ENCODE data around the gene PRCP.
"Not testable (repeated sequence)": the region's sequence is repeated elsewhere in the genome, so short reads cannot be mapped to it uniquely, and the experiment has no call there.

The PRCP gene

DNA sequence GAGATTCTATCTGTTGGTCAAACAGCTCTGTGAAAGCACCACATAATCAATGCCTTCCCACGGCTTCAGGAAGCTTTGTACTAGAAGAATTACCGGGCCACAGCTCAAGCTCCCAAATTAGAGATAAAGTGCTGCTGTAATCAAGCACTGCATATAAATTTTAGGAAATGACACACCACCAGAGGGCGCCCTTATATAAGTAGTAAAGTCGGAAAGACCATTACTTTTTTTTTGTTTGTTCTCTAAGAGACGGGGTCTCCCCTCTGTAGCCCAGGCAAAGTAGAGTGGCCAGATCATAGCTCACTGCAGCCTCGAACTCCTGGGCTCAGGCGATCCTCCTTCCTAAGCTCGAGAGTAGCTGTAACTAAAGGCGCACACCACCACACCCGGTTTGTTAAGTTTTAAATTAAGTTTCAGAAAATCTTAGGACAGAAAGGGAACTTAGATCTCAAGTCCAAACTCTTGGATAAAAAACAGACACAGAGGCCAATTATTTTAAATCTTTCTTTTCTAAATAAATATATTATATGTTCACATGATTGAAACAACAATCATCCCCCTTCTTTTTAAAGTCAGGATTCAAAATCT is 32.6 kb downstream of the PRCP start:
- DNase-seq = peak; percentile 71

- DNase-seq = no peak
These were observed 34.4 kb downstream of the PRCP start for GRCh38 chr11:82865841-82866240.

DNA sequence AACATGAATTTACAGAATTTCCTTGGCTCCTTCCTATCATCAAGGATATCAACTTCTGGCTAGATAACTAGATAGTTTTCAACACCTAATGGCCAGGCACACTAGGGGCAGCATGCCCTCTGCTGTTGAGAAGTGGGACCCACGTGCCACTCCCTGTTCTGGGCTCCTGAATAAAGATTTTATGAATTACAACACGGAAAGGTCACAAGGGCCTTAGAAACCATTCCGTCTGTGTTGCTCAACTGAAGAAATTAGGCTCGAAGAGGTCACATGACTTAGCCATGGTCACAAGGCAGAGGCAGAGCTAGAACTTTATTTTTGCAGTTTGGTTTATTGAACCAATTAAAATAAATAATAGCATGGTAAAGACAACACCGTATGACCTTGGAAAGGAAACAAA is 36.0 kb downstream of the PRCP start:
- peak; percentile 89 for DNase-seq

GRCh38 chr11:82863209-82863608 is 37.0 kb downstream of the PRCP start:
- DNase-seq = no peak

DNA sequence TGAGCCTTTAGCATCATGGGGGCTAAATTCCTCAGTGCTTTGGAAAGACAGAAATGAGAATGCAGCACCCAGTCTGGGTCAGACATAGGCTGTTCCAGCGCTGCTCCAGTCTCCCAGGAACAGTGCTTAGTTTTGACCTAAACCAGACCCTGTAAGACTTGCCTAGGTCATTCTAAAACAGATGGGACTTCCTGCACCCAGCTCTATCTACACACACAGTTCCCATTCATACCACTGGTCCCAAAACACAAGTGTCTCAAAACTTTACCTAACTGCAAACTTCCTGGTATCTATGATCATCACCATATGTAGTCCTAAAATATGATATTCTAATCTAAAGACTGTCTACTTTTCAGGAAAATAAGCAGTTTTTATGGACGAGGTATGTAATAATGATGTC is 37.9 kb downstream of the PRCP start:
- DNase-seq = no peak

DNA sequence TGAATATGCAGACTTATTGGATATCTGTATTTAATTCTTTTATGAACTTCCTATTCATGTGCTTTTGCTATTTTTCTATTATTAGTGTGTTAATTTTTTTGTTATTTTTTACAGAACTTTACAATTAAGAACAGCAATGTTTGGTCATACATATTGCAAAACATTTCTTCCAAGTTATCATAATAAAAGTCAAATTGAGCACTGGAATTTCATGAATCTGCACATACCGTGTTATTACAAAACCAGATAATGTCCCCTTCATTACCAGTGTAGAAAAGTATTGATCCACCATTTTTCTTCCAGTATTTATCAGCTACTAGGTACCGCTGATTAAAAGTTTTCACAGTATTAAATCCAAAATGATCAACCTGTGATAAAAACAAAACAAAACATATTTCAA is 40.5 kb downstream of the PRCP start:
- DNase-seq = no peak

GRCh38 chr11:82858556-82859091 is 41.6 kb downstream of the PRCP start:
- DNase-seq = no peak

DNA sequence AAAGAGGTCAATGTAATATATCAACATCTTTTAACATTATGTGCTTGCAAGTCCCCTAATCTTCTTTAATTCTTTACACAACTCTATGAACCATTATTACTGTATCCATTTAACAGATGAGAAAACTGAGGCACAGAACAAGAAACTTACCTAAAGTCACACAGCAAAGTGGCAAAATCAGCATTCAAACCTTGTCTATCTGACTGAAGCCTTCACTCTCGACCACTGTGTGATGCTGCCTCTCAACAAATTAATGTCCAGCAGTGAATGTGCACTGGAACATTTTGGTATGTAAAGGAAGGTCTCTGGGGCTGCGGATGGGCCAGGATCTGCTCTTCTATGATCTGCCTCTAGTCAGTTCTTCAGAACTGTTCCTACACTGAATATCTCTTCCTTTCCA is 42.1 kb downstream of the PRCP start:
- DNase-seq = no peak

DNA sequence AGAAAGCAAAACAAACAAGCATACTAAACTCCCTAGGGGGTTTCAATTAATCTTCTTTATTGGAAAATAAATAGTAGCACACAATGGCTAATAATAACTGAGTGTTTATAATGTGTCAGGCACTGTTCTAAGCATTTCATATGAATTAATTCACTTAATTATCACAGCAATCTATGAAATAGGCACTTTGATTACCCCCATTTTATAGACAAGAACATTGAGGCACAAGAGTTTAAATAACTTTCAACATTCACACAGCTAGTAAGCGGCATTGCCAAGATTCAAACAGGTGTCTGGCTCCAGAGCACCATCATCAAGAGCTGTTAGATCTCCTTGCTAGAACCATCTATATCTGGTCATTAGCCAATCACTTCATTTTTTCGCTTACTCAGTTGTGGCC is 43.1 kb downstream of the PRCP start:
- no peak for DNase-seq

DNA sequence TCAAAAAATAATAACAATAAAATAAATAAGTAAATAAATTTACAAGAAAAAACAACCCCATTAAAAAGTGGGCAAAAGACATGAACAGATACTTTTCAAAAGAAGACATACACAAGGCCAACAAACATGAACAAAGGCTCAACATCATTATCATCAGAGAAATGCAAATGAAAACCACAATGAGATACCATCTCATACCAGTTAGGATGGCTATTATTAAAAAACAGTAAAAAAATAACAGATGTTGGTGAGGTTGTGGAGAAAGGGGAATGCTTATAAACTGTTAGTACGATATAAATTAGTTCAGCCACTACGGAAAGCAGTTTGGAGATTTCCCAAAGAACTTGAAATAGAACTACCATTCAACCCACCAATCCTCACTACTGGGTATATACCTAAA is 44.6 kb downstream of the PRCP start:
- DNase-seq = no peak

- not testable (repeated sequence) for DNase-seq
These were observed 45.3 kb downstream of the PRCP start for GRCh38 chr11:82854916-82855315.

GRCh38 chr11:82854242-82854641 is 46.0 kb downstream of the PRCP start:
- DNase-seq = no peak

- DNase-seq = no peak
These were observed 51.4 kb downstream of the PRCP start for GRCh38 chr11:82848829-82849228.

DNA sequence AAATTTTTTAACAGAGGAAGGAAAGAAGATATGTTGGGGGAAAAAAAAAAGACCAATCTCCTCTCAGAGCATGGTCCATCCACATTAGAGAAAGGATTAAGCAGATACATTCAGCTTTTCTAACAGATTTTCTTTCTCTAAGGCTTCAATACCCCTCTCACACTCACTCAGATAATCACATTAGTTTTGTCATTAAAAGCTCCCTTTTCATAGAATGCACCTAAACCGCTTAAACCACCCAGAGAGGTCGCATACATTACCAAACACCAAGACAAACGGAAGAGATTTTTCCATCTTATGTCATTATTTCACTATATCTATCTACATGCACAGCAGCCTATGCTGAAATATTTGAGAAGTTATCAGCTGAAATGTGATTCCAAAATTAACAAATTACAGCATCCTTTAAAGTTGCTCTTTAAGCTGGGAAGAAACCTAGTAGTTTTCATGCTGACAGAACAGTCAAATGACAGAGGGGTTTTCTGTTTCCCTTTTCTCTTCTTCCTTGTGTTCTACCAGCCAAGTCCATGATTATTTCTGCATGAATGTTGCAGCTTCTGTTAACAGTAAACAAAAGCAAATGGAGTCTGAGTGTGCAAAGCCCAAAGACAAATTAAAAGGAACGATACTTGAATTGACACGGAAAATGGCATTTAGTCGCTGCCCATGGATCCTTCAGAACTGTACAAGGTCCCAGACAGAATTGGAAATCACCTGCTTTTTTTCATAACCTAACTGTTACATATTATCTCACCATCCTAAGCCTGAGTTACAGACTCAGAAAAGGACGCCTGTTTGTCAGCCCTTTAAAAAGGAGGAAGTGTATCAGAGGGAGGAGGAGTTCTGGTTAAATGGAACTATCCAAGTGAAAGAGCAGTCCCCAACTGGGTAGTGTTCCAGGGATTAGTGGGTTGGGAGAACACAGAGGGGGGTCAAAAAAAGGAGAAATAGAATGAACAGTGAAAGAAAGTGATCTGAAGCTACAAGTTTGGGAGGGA is 54.6 kb downstream of the PRCP start:
- peak; percentile 80 for DNase-seq

GRCh38 chr11:82843057-82843795 is 57.0 kb downstream of the PRCP start:
- DNase-seq = no peak

GRCh38 chr11:82842019-82842418 is 58.2 kb downstream of the PRCP start:
- DNase-seq = no peak

DNA sequence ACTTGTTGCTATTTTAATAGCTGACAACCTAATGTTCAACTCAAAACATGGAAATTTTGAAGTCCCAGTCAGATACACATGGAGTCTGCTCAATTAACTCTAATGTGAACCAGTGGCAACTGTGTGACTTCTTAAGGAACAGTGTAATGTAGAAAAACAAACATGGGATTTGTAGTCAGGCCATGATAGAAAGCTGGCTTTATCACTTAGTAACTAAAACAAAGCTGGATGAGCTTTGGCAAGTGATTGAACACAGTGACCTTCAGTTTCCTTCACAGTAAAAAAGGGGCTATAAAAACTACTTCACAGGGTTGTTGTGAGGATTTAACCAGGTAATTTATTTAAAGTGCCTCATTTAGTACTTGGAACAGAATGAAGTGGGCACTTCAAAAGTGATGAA is 62.6 kb downstream of the PRCP start:
- no peak for DNase-seq

- DNase-seq = no peak
These were observed 67.2 kb downstream of the PRCP start for GRCh38 chr11:82832983-82833382.

GRCh38 chr11:82831364-82831763 is 68.9 kb downstream of the PRCP start:
- no peak for DNase-seq

- no peak for DNase-seq
These were observed 69.5 kb downstream of the PRCP start for GRCh38 chr11:82830746-82831145.

DNA sequence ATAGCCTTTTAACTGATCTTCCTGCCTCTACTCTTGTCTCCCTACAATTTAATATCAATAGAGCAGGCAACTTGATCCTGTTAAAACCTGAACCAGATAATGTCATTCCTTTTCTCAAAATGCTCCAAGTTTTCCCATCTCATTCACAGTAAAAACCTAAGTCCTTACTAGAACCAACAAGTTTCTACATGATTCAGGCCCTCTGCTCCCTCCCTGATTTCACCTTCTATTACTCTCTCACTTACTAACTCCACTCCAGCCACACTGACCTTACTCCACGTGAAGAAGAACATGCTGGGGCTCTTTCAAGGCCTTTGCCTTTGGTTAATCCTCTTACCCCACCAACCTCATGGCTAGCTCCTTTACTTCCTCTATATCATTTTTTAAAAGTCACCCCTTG is 71.1 kb downstream of the PRCP start:
- no peak for DNase-seq

DNA sequence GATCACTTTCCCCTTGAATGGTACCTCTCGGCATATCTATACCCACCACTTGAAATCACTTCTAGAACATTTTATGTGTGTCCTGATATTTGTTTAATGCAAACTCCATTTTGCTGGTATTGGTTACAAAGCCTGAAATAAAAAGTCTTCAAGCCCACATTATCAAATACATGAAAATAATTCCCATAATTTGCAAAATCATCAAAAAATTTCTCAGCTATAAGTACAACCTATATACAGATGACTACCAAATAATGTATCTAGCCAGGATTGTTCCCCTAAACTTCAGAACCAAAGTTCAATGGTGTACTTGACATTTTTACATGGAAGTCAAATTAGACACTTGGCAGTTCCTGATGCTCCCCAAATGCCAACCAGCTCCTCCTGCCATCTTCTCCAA is 71.8 kb downstream of the PRCP start:
- no peak for DNase-seq

GRCh38 chr11:82826526-82826925 is 73.7 kb downstream of the PRCP start:
- no peak for DNase-seq
